ENCODE data around the gene FAM184A. TPM values are rescaled to one million over a fixed set of nuclear protein-coding genes. Genes with fewer than 3 reads are reported as not detected.

Gene FAM184A
- total RNA-seq, 1 experiment from 2014 or later = 0.97 TPM

GRCh38 chr6:119067091-119067490, 11.4 kb downstream of the FAM184A start:
- DNase-seq (ENCODE audit: low spot score) = no peak
- no peaks in the 10 kb centered on the region for H3K9me3 ChIP-seq (ENCODE audit: low read depth, low read length, poor library complexity, severe bottlenecking)
- intact Hi-C loops (cut with micrococcal nuclease; ENCODE audit: unreplicated experiment) = no loop called here
- TF ChIP-seq CTCF (conservative IDR thresholded peaks at IDR 0.05; ENCODE audit: low read depth, low read length) = no peak
- no peak for TF ChIP-seq EZH2 (IDR thresholded peaks at IDR 0.05; ENCODE audit: borderline replicate concordance, low read depth, low read length, poor library complexity, severe bottlenecking)
- peaks cover 4% of the 10 kb centered on the region for H3K27me3 ChIP-seq (replicated peaks; ENCODE audit: insufficient read depth, low read depth, low read length, poor library complexity)
- H3K4me1 ChIP-seq (ENCODE audit: insufficient read depth, low read length, poor library complexity, severe bottlenecking) = no peaks in the 10 kb centered on the region
- CTCF ChIA-PET = no interaction called here
- no peaks in the 10 kb centered on the region for H3K36me3 ChIP-seq (ENCODE audit: insufficient read depth, low read length, poor library complexity, severe bottlenecking)
- H3K4me3 ChIP-seq (ENCODE audit: low read depth, low read length, poor library complexity, severe bottlenecking) = no peak overlapping the region
- no TSS peak for BruUV-seq (replicated peaks)
- POLR2A ChIA-PET (ENCODE audit: low non-redundant PET) = no interaction called here
- H3K27ac ChIP-seq (ENCODE audit: low read depth, low read length, poor library complexity, severe bottlenecking) = no peak overlapping the region

DNA sequence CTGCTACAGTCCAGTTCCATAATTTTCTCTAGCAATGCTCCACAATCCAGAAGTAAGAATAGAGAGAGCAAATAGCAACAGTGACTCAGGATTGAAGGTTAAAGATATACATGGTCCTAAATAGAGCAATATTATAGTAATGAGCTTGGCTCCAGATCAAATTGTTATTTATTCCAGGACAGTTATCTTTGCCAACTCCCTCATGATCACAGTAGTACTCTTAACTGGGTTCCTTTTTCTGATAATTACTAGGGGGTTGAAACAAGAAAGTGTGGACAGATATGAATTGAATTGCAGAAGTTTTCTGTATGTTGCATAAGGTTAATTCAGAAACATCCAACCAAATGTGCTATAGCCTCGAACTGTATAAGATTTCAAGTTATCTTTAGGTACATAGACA, 11.9 kb downstream of the FAM184A start:
- no peak for DNase-seq (ENCODE audit: low spot score)
- H3K36me3 ChIP-seq (ENCODE audit: insufficient read depth, low read length, poor library complexity, severe bottlenecking) = no peaks in the 10 kb centered on the region
- H3K27me3 ChIP-seq (replicated peaks; ENCODE audit: insufficient read depth, low read depth, low read length, poor library complexity) = peaks cover 4% of the 10 kb centered on the region
- no TSS peak for BruUV-seq (replicated peaks)
- ChIA-PET POLR2A (ENCODE audit: low non-redundant PET) (no interaction called here), CTCF (no interaction called here)
- H3K9me3 ChIP-seq (ENCODE audit: low read depth, low read length, poor library complexity, severe bottlenecking) = no peaks in the 10 kb centered on the region
- H3K4me3 ChIP-seq (ENCODE audit: low read depth, low read length, poor library complexity, severe bottlenecking) = no peak overlapping the region
- H3K4me1 ChIP-seq (ENCODE audit: insufficient read depth, low read length, poor library complexity, severe bottlenecking) = no peaks in the 10 kb centered on the region
- intact Hi-C loops (cut with micrococcal nuclease; ENCODE audit: unreplicated experiment) = no loop called here
- H3K27ac ChIP-seq (ENCODE audit: low read depth, low read length, poor library complexity, severe bottlenecking) = no peak overlapping the region
- no peak for TF ChIP-seq EZH2 (IDR thresholded peaks at IDR 0.05; ENCODE audit: borderline replicate concordance, low read depth, low read length, poor library complexity, severe bottlenecking)
- no peak for TF ChIP-seq CTCF (conservative IDR thresholded peaks at IDR 0.05; ENCODE audit: low read depth, low read length)

- Histone ChIP-seq H3K4me1 (ENCODE audit: insufficient read depth, low read length, poor library complexity, severe bottlenecking) (no peaks in the 10 kb centered on the region), H3K27ac (ENCODE audit: low read depth, low read length, poor library complexity, severe bottlenecking) (no peak overlapping the region), H3K4me3 (ENCODE audit: low read depth, low read length, poor library complexity, severe bottlenecking) (no peak overlapping the region), H3K9me3 (ENCODE audit: low read depth, low read length, poor library complexity, severe bottlenecking) (no peaks in the 10 kb centered on the region), H3K27me3 (replicated peaks; ENCODE audit: insufficient read depth, low read depth, low read length, poor library complexity) (peaks cover under 1% of the 10 kb centered on the region), H3K36me3 (ENCODE audit: insufficient read depth, low read length, poor library complexity, severe bottlenecking) (no peaks in the 10 kb centered on the region)
- TF ChIP-seq EZH2 (IDR thresholded peaks at IDR 0.05; ENCODE audit: borderline replicate concordance, low read depth, low read length, poor library complexity, severe bottlenecking) = no peak
- TF ChIP-seq CTCF (conservative IDR thresholded peaks at IDR 0.05; ENCODE audit: low read depth, low read length) = no peak
- ChIA-PET POLR2A (ENCODE audit: low non-redundant PET) (no interaction called here), CTCF (no interaction called here)
- no peak for DNase-seq (ENCODE audit: low spot score)
- no TSS peak for BruUV-seq (replicated peaks)
- intact Hi-C loops (cut with micrococcal nuclease; ENCODE audit: unreplicated experiment) = no loop called here
These were observed 12.5 kb downstream of the FAM184A start for GRCh38 chr6:119065955-119066354.
